PC-9 (cell line): ENCODE results near the gene WDR38. TPM values are rescaled to one million over a fixed set of nuclear protein-coding genes. Genes with fewer than 3 reads are reported as not detected.

ENCODE experiments used
- BruUV-seq: library from RNA; stranded (reverse); fragments of 400-500 nt; replicated peaks from 2 replicates; lab custom pipeline; 2021; lab: Mats Ljungman, UMichigan
- CTCF ChIA-PET: fragments of 300-600 bp; sonication (Branson Sonifier 250); formaldehyde crosslinking; loops from one replicate; lab custom pipeline; 2022; ENCODE audit warnings: antibody characterized with exemption; lab: Charles Lee
- POLR2A ChIA-PET: fragments of 300-600 bp; sonication (Branson Sonifier 250); formaldehyde crosslinking; loops from one replicate; lab custom pipeline; 2022; ENCODE audit warnings: antibody characterized with exemption; ENCODE audit not compliant: unreplicated experiment; lab: Charles Lee
- DNase-seq, 2 experiments: peaks; one replicate each; pipeline versions ENCODE4 v3.0.0 to v3.0.0-alpha.2; 2015 to 2022; ENCODE audit warnings: mixed read lengths in 1 of 2
- H2AFZ ChIP-seq: fragments of 200-600 bp; sonication (generic); 2 replicates; pipeline ENCODE4 v1.8.1; 2017; ENCODE audit warnings: antibody characterized with exemption
- H3F3A ChIP-seq: fragments of 200-600 bp; sonication (generic); 2 replicates; pipeline ENCODE4 v1.8.1; 2017; ENCODE audit warnings: antibody characterized with exemption, mild to moderate bottlenecking, low read depth; ENCODE audit not compliant: insufficient read depth
- H3K27ac ChIP-seq: fragments of 200-600 bp; sonication (generic); 2 replicates; pipeline ENCODE4 v1.6.1; 2016; ENCODE audit warnings: mixed run types
- H3K27me3 ChIP-seq: fragments of 200-600 bp; sonication (generic); 2 replicates; pipeline ENCODE4 v1.6.1; 2016; ENCODE audit warnings: low read depth, mixed run types; ENCODE audit not compliant: insufficient read depth
- H3K36me3 ChIP-seq: fragments of 200-600 bp; sonication (generic); 2 replicates; pipeline ENCODE4 v1.6.1; 2016; ENCODE audit warnings: low read depth, mixed run types
- H3K4me1 ChIP-seq: fragments of 200-600 bp; sonication (generic); replicated peaks from 2 replicates; pipeline ENCODE4 v1.6.1; 2016; ENCODE audit warnings: mixed run types; ENCODE audit not compliant: insufficient read depth
- H3K4me2 ChIP-seq: fragments of 200-600 bp; sonication (generic); 2 replicates; pipeline ENCODE4 v1.6.1; 2017; ENCODE audit warnings: mixed run types
- H3K4me3 ChIP-seq: fragments of 200-600 bp; sonication (generic); 2 replicates; pipeline ENCODE4 v1.6.1; 2016; ENCODE audit warnings: mixed run types
- H3K79me2 ChIP-seq: fragments of 200-600 bp; sonication (generic); 2 replicates; pipeline ENCODE4 v1.6.1; 2017; ENCODE audit warnings: low read depth, mixed run types
- H3K9me2 ChIP-seq: fragments of 200-600 bp; sonication (generic); 2 replicates; pipeline ENCODE4 v1.8.1; 2017; ENCODE audit warnings: mild to moderate bottlenecking; ENCODE audit not compliant: insufficient read depth
- H3K9me3 ChIP-seq: fragments of 200-600 bp; sonication (generic); 2 replicates; pipeline ENCODE4 v1.8.1; 2016; ENCODE audit warnings: low read depth; ENCODE audit not compliant: insufficient read depth
- H4K20me1 ChIP-seq: fragments of 200-600 bp; sonication (generic); 2 replicates; pipeline ENCODE4 v1.8.1; 2017; ENCODE audit not compliant: insufficient read depth
- EZH2 ChIP-seq: fragments of 200-600 bp; sonication (generic); IDR thresholded peaks from 2 replicates; pipeline ENCODE4 v1.8.0; 2017; ENCODE audit warnings: antibody characterized with exemption, low read depth
- intact Hi-C: fragments of 100-400 bp; cut with micrococcal nuclease; formaldehyde crosslinking; loops from one replicate; pipeline ENCODE4 v1.10.0; 2022; ENCODE audit not compliant: unreplicated experiment
- total RNA-seq: library from RNA; stranded (reverse); gene quantifications from 2 replicates; pipeline ENCODE4 v1.2.3, GENCODE V29; 2021
- TF ChIP-seq, protein P1 (sequence below): fragments of 200-600 bp; sonication (generic); conservative IDR thresholded peaks from 2 replicates; pipeline ENCODE4 v1.6.1; 2017; ENCODE audit warnings: mixed run types, antibody characterized with exemption, mild to moderate bottlenecking, moderate library complexity

The WDR38 gene
- total RNA-seq, 1 experiment from 2014 or later = not detected

DNA sequence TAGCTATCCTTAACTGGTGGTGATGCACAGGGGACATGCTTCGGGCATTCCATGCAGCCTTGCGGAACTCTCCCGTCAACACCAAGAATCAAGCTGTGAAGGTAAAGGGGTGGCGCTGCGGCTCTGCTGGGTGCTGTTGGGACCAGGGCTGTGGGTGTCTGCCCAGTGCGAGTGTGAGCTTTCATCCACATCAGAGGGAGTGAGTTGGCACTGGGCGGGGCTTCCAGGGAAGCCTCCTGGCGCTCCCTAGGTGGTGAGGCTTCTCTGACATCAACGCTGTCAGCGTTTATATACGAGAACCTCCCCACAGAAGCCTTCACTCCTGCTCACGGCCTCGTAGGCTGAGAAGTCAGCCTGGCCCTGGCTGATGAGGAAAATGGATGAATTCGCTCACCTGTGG, 20.4 kb downstream of the WDR38 start:
- H3K36me3 ChIP-seq = 0 out of 2 replicates have a peak, but pooled peaks cover 10% of the 10 kb centered on the region
- intact Hi-C loops = no loop called here
- BruUV-seq = no TSS peak

GRCh38 chr9:124875501-124875900, 22.2 kb downstream of the WDR38 start:
- Histone ChIP-seq H3K79me2 (peaks cover 46% of the 10 kb centered on the region), H3K27ac (no peak overlapping the region), H3K4me3 (no peak overlapping the region), H3K4me1 (0 out of 2 replicates have a peak, but pooled peaks cover 12% of the 10 kb centered on the region), H3F3A (peaks cover 33% of the 10 kb centered on the region), H2AFZ (no peak overlapping the region), H3K9me3 (no peaks in the 10 kb centered on the region), H4K20me1 (peaks cover 29% of the 10 kb centered on the region), H3K4me2 (no peak overlapping the region), H3K27me3 (no peaks in the 10 kb centered on the region), H3K9me2 (no peaks in the 10 kb centered on the region), H3K36me3 (0 out of 2 replicates have a peak, but pooled peaks cover 10% of the 10 kb centered on the region)
- intact Hi-C loops = no loop called here
- BruUV-seq = no TSS peak
- ChIA-PET POLR2A (no interaction called here), CTCF (no interaction called here)
- no peak for TF ChIP-seq EZH2
- TF ChIP-seq, protein P1, sequence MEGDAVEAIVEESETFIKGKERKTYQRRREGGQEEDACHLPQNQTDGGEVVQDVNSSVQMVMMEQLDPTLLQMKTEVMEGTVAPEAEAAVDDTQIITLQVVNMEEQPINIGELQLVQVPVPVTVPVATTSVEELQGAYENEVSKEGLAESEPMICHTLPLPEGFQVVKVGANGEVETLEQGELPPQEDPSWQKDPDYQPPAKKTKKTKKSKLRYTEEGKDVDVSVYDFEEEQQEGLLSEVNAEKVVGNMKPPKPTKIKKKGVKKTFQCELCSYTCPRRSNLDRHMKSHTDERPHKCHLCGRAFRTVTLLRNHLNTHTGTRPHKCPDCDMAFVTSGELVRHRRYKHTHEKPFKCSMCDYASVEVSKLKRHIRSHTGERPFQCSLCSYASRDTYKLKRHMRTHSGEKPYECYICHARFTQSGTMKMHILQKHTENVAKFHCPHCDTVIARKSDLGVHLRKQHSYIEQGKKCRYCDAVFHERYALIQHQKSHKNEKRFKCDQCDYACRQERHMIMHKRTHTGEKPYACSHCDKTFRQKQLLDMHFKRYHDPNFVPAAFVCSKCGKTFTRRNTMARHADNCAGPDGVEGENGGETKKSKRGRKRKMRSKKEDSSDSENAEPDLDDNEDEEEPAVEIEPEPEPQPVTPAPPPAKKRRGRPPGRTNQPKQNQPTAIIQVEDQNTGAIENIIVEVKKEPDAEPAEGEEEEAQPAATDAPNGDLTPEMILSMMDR = no peak
- no peak for DNase-seq

More for the DNA sequence above, 20.4 kb downstream of the WDR38 start:
- Histone ChIP-seq H3K4me3 (no peak overlapping the region), H3K9me2 (no peaks in the 10 kb centered on the region), H3K4me2 (no peak overlapping the region), H2AFZ (no peak overlapping the region), H4K20me1 (peaks cover 31% of the 10 kb centered on the region), H3K27me3 (no peaks in the 10 kb centered on the region), H3K4me1 (0 out of 2 replicates have a peak, but pooled peaks cover 14% of the 10 kb centered on the region), H3F3A (peaks cover 26% of the 10 kb centered on the region), H3K27ac (no peak overlapping the region), H3K79me2 (peaks cover 63% of the 10 kb centered on the region), H3K9me3 (no peaks in the 10 kb centered on the region)
- no peak for DNase-seq
- TF ChIP-seq, protein P1 = no peak
- TF ChIP-seq EZH2 = no peak
- CTCF ChIA-PET = no interaction called here
- POLR2A ChIA-PET = interaction anchor here (0.6 kb wide), 1 partner anchor 121 kb away, joined by 4 read pairs; no protein-coding TSS in a partner anchor

DNA sequence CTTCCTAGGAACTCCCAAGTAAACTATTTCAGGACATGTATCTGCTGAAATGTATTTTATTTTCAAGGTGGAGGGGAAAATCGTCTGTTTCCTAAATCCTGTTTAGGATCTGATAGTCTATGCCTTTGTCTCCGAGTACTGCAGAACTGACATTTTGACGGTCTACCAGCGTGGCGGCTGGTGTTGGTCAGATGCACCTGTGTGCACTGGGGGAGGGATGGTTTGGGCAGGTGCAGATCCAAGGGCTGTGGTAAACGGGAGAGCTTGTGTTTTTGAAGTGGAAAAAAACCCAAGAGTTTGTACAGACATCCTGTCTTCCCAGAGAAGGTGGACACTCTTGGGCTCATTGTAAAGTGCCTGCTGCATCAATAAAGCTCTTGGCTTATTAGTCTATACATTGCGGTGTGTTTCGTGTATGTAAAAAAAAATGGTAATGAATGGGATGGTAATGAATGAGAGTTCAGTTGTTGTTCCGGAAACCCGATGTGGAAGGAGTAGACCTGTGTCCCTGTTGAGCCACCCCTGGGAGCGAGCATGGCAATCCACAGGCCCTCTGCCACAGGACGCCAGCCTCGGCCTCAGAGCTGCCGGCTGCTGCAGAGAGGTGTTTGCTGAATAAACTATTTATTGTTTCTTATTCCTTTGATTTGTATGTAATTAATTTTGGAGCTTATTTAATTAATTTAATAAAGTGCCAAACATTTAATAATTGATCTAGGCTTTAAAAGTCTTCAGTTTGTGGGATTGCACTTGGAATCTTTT, 23.9 kb downstream of the WDR38 start:
- no peak for TF ChIP-seq EZH2
- TF ChIP-seq, protein P1 = no peak
- peaks cover 29% of the 10 kb centered on the region for H3K79me2 ChIP-seq
- no peak overlapping the region for H3K27ac ChIP-seq
- peaks cover 12% of the 10 kb centered on the region for H4K20me1 ChIP-seq
- no peaks in the 10 kb centered on the region for H3K9me2 ChIP-seq
- ChIA-PET CTCF (no interaction called here), POLR2A (no interaction called here)
- H3K4me3 ChIP-seq = no peak overlapping the region
- 0 out of 2 replicates have a peak, but pooled peaks cover 10% of the 10 kb centered on the region for H3K36me3 ChIP-seq
- BruUV-seq = no TSS peak
- H2AFZ ChIP-seq = no peak overlapping the region
- no peaks in the 10 kb centered on the region for H3K9me3 ChIP-seq
- H3K4me2 ChIP-seq = no peak overlapping the region
- no peak for DNase-seq
- peaks cover 33% of the 10 kb centered on the region for H3F3A ChIP-seq
- H3K27me3 ChIP-seq = no peaks in the 10 kb centered on the region
- 0 out of 2 replicates have a peak, but pooled peaks cover 3% of the 10 kb centered on the region for H3K4me1 ChIP-seq
- intact Hi-C loops = no loop called here
